ENCODE results near the gene SCFD2. TPM values are rescaled to one million over a fixed set of nuclear protein-coding genes. Genes with fewer than 3 reads are reported as not detected.
"Not testable (repeated sequence)": the region's sequence is repeated elsewhere in the genome, so short reads cannot be mapped to it uniquely, and the experiment has no call there.

Gene SCFD2
- polyA plus RNA-seq, 12 donors, result 10.3 to 13.4 (median 11.6) TPM; not detected in 1

DNA sequence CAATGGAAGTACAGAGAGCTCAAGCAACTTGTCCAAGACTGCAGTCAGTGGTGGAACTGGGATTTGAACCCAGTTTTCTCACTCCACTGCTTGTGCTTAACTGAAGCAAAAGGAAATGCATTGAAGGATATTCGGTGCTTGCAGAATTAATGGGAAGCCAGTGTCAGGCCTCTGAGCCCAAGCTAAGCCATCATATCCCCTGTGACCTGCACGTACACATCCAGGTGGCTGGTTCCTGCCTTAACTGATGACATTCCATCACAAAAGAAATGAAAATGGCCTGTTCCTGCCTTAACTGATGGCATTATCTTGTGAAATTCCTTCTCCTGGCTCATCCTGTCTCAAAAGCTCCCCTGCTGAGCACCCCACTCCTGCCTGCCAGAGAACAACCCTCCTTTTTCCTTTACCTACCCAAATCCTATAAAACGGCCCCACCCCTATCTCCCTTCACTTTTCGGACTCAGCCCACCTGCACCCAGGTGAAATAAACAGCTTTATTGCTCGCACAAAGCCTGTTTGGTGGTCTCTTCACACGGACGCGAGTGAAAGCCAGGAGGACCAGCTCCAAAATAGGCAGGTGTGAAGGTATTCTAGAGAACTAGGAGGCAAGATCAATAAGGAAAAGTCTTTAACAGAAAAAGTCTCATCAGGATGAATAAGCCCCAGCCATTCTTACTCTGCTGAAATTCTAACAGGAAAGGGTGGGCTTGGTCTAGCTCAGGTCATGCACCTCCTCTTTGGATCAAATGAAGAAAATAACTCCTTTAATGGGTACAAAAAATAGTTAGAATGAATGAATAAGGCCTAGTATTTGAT lies 531.0 kb downstream of the SCFD2 start:
- DNase-seq, result not testable (repeated sequence)

DNA sequence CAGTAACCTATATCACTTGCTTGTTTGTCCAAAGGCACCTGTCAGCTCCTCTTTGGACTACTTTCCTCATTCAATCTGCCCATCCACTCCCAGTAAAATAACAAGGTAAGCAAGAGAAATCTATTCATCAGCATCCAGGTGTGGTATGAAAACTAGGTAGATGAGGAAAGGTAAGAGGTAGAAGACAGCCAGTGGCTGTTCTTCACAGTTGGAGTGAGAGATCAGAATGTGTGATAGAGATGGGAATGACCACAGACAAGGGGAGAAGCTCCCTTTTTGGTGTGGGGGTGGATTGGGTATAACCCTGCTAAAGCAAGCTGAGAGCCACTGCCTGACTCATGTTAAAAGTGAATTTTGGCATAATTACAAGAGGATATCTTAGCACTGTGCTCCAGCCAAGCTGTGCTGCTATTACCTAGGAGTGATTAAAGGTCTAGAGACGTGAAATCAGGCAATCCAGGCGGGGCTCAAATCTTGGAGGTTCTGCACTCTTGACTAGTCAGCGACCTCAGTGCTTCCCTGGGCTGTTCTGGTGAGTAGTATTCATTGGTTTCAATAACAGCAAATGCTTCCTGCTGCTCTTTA lies 531.8 kb downstream of the SCFD2 start:
- DNase-seq, result no peak

DNA sequence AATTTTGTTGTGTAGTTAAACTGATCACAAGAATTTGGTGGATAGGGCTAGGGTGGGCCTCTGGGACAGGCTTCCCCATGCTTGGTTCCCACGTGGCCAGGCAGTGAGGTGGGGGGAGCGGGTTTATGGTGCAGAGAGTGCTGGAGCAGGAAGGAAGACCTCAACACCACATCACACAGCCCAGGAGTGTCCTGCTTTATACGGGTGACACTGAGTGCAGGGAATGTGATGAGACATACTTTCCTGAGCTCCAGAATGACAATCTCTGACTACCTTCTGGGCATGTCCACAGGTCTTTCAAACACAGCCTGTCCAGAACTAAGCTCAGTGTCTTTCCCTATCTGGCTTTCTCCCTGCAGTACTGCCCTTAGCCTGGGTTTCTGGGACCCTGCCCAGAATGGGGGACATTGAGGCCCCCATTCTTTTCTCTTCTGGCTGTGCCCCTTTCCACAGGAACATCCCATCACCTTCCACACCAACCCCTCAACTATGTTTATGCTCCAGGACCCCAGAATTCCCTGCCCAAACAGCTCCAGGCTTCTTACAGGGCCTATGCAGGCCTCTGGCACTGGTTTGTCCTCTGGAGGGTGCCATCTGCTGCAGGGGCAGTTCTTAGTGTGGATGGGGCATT lies 540.3 kb downstream of the SCFD2 start:
- DNase-seq, result no peak

GRCh38 chr4:52824603-52825459 lies 541.0 kb downstream of the SCFD2 start:
- peak; percentile 29 for DNase-seq

GRCh38 chr4:52824270-52824602 lies 541.6 kb downstream of the SCFD2 start:
- no peak for DNase-seq

GRCh38 chr4:52823702-52824092 lies 542.2 kb downstream of the SCFD2 start:
- DNase-seq, result no peak

Other genes starting within 250 kb of the SCFD2 start
- gene FIP1L1, start 11.6 kb upstream of the SCFD2 start, polyA plus RNA-seq (ENCODE audit: insufficient read length in 12 of 12), result 10 to 100 TPM in 11 of 12 donors, not detected in 1; 40.0 to 88.1 (median 50.2) TPM
- gene LNX1, start 225.4 kb upstream of the SCFD2 start, polyA plus RNA-seq (ENCODE audit: insufficient read length in 12 of 12), result 1 to 10 TPM in 10 of 12 donors, not detected in 2; 4.2 to 7.0 (median 5.0) TPM

All from muscle of arm (tissue), 12 donors.